ENCODE results near the gene NSUN3. TPM values are rescaled to one million over a fixed set of nuclear protein-coding genes. Genes with fewer than 3 reads are reported as not detected.

The NSUN3 gene
- total and polyA plus RNA-seq, 2 donors (not counting 1 experiment from before 2014, with no cell fraction given), result 6.5 to 25.7 TPM

- no peaks in the 10 kb centered on the region for H3K27me3 Mint-ChIP-seq
- H3K4me1 ChIP-seq (ENCODE audit: control insufficient read depth in 2 of 2, insufficient read depth in 2 of 2, low read length in 2 of 2), result peaks cover 18 to 29% of the 10 kb centered on the region in 2 donors
- H3K79me2 ChIP-seq (ENCODE audit: control insufficient read depth, insufficient read depth, low read length), result peaks cover 60% of the 10 kb centered on the region
- peak overlapping the region; percentile 100 for H3K4me3 Mint-ChIP-seq
- H3K4me3 ChIP-seq (ENCODE audit: control extremely low read depth in 1 of 5, extremely low read depth in 1 of 5, insufficient read depth in 1 of 5, low read depth in 2 of 5, low read length in 4 of 5), result peak overlapping the region; percentile 68 to 95 (median 93)
- TF ChIP-seq CTCF (IDR thresholded peaks at IDR 0.05), result no peak
- no peak for TF ChIP-seq EZH2 (IDR thresholded peaks at IDR 0.05; ENCODE audit: borderline replicate concordance, insufficient read depth, low read depth, low read length, poor library complexity, severe bottlenecking)
- peak overlapping the region; percentile 85 for H3K4me2 ChIP-seq (replicated peaks; ENCODE audit: low read depth, low read length, poor library complexity, severe bottlenecking)
- peaks cover 0 to 2% (median 0%) of the 10 kb centered on the region in 3 donors for H3K9me3 ChIP-seq (ENCODE audit: control extremely low read depth in 1 of 3, control insufficient read depth in 2 of 3, insufficient read depth in 1 of 3, low read length in 2 of 3)
- H3K27ac Mint-ChIP-seq, result peak overlapping the region; percentile 100
- ChIA-PET POLR2A (interaction anchor here (1.2 kb wide), 1 partner anchor 84 kb away, joined by 7 read pairs; the partner anchor contains the start of gene ARL13B), CTCF (interaction anchor here (0.7 to 2.8 kb wide), 6 partner anchors 8 to 84 kb away, joined by 3 to 11 read pairs (median 4); partner anchors contain the start of gene ARL13B)
- peak overlapping the region; percentile 92 for H2AFZ ChIP-seq (ENCODE audit: insufficient read depth, low read depth, low read length, poor library complexity, severe bottlenecking)
- H3K36me3 ChIP-seq (replicated peaks in 1 of 2; ENCODE audit: control extremely low read depth in 1 of 2, control insufficient read depth in 1 of 2, extremely low read depth in 1 of 2, insufficient read depth in 2 of 2, low read length in 1 of 2), result peaks cover 7 to 25% of the 10 kb centered on the region in 2 experiments
- peak overlapping the region; percentile 94 to 99 for H3K27ac ChIP-seq (ENCODE audit: low read length in 2 of 2)
- H3K9me3 Mint-ChIP-seq (ENCODE audit: insufficient read depth), result no peaks in the 10 kb centered on the region
- no peak for ATAC-seq (ENCODE audit: low read depth)
- H3K9ac ChIP-seq (ENCODE audit: low read length), result peak overlapping the region; percentile 93
- 60% methylated on average over 2 of the region's 17 CpGs for WGBS (ENCODE audit: insufficient coverage)
- H3K27me3 ChIP-seq (replicated peaks in 1 of 4; ENCODE audit: control extremely low read depth in 1 of 4, control insufficient read depth in 3 of 4, insufficient read depth in 4 of 4, low read length in 3 of 4), result no peaks in the 10 kb centered on the region
- no peaks in the 10 kb centered on the region for H4K20me1 ChIP-seq (ENCODE audit: control insufficient read depth, insufficient read depth, low read length, poor library complexity, severe bottlenecking)
- intact Hi-C loops (cut with micrococcal nuclease), result no loop called here
- H3K4me1 Mint-ChIP-seq, result peaks cover 48% of the 10 kb centered on the region
- DNase-seq, result no peak
Observed at GRCh38 chr3:94063496-94064119, 747 bp downstream of the NSUN3 start.

GRCh38 chr3:94064243-94064860 is 1.5 kb downstream of the NSUN3 start:
- H3K9me3 Mint-ChIP-seq (ENCODE audit: insufficient read depth), result no peaks in the 10 kb centered on the region
- CTCF ChIA-PET, result interaction anchor here (1.2 to 2.8 kb wide), 2 partner anchors 26 to 61 kb away, joined by 3 to 11 read pairs; no protein-coding TSS in a partner anchor
- DNase-seq, result no peak
- Histone ChIP-seq H3K4me3 (ENCODE audit: control extremely low read depth in 1 of 5, extremely low read depth in 1 of 5, insufficient read depth in 1 of 5, low read depth in 2 of 5, low read length in 4 of 5) (no peak overlapping the region), H3K36me3 (replicated peaks in 1 of 2; ENCODE audit: control extremely low read depth in 1 of 2, control insufficient read depth in 1 of 2, extremely low read depth in 1 of 2, insufficient read depth in 2 of 2, low read length in 1 of 2) (peaks cover 7 to 21% of the 10 kb centered on the region in 2 experiments), H3K9ac (ENCODE audit: low read length) (peak overlapping the region; percentile 93), H3K4me2 (replicated peaks; ENCODE audit: low read depth, low read length, poor library complexity, severe bottlenecking) (peak overlapping the region; percentile 85), H2AFZ (ENCODE audit: insufficient read depth, low read depth, low read length, poor library complexity, severe bottlenecking) (no peak overlapping the region), H3K79me2 (ENCODE audit: control insufficient read depth, insufficient read depth, low read length) (peaks cover 68% of the 10 kb centered on the region), H3K27me3 (replicated peaks in 1 of 4; ENCODE audit: control extremely low read depth in 1 of 4, control insufficient read depth in 3 of 4, insufficient read depth in 4 of 4, low read length in 3 of 4) (no peaks in the 10 kb centered on the region), H3K4me1 (ENCODE audit: control insufficient read depth in 2 of 2, insufficient read depth in 2 of 2, low read length in 2 of 2) (peaks cover 18 to 29% of the 10 kb centered on the region in 2 donors), H3K9me3 (ENCODE audit: control extremely low read depth in 1 of 3, control insufficient read depth in 2 of 3, insufficient read depth in 1 of 3, low read length in 2 of 3) (peaks cover 0 to 2% (median 0%) of the 10 kb centered on the region in 3 donors), H4K20me1 (ENCODE audit: control insufficient read depth, insufficient read depth, low read length, poor library complexity, severe bottlenecking) (no peaks in the 10 kb centered on the region), H3K27ac (ENCODE audit: low read length in 2 of 2) (no peak overlapping the region)
- intact Hi-C loops (cut with micrococcal nuclease), result no loop called here
- no peak overlapping the region for H3K27ac Mint-ChIP-seq
- 71% methylated on average over 4 of the region's 6 CpGs for WGBS (ENCODE audit: insufficient coverage)
- no peaks in the 10 kb centered on the region for H3K27me3 Mint-ChIP-seq
- POLR2A ChIA-PET, result no interaction called here
- ATAC-seq (ENCODE audit: low read depth), result no peak
- H3K4me1 Mint-ChIP-seq, result peaks cover 53% of the 10 kb centered on the region
- peak overlapping the region; percentile 100 for H3K4me3 Mint-ChIP-seq
- TF ChIP-seq CTCF (IDR thresholded peaks at IDR 0.05) (no peak), EZH2 (IDR thresholded peaks at IDR 0.05; ENCODE audit: borderline replicate concordance, insufficient read depth, low read depth, low read length, poor library complexity, severe bottlenecking) (no peak)
